Fibroblast of villous mesenchyme (primary cell): Measurements from ENCODE around the gene PAX7. TPM values are rescaled to one million over a fixed set of nuclear protein-coding genes. Genes with fewer than 3 reads are reported as not detected.

Source experiments
- DNase-seq: peaks from one replicate; pipeline ENCODE4 v3.0.0-alpha.2; 2010; ENCODE audit warnings: low read depth
- H3K4me3 ChIP-seq: 2 replicates; pipeline ENCODE4 v1.5.1; 2011; ENCODE audit warnings: low read depth, mild to moderate bottlenecking, low read length
- small RNA-seq: library from RNA; depleted of rRNA; stranded (forward); fragments of <200 nt; gene quantifications from one replicate; pipeline ENCODE3, GENCODE V24; 2012
- total RNA-seq: library from RNA; depleted of rRNA; stranded (reverse); fragments of >200 nt; gene quantifications from 2 replicates; pipeline ENCODE4 v1.2.3, GENCODE V29; 2012
- TF ChIP-seq, protein P1 (sequence below): IDR thresholded peaks from 2 replicates; pipeline ENCODE4 v1.5.1; 2012; ENCODE audit warnings: low read depth, mild to moderate bottlenecking, low read length; ENCODE audit not compliant: insufficient read depth

The PAX7 gene
- total RNA-seq, 1 donor: not detected

DNA sequence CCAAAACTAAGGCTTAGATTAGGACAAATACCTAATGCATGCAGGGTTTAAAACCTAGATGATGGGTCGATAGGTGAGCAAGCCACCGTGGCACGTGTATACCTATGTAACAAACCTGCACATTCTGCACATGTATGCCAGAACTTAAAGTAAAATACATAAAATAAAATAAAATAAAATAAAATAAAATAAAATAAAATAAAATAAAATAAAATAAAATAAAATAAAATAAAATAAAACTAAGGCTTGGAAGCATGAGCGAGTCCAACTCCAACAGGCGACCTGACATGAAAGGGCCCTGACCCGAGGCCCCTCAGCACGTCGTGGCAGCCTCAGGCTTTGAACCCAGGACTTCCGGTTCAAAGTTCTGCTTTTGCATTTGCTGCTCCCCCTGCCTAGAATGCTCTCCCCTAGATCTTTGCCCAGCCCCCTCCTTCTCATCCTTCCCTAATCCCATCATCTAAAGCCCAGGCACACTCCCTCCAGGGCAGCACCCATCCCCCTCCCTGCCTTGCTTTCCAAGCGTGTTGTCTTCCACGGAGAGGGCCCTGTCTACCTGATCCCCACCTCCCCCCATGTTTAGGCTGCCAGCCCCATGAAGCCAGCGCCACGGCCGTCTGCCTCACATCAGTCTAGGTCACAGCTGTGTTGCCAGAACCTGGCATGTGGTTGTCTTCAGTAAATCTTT is 164.5 kb downstream of the PAX7 start:
- DNase-seq: no peak

DNA sequence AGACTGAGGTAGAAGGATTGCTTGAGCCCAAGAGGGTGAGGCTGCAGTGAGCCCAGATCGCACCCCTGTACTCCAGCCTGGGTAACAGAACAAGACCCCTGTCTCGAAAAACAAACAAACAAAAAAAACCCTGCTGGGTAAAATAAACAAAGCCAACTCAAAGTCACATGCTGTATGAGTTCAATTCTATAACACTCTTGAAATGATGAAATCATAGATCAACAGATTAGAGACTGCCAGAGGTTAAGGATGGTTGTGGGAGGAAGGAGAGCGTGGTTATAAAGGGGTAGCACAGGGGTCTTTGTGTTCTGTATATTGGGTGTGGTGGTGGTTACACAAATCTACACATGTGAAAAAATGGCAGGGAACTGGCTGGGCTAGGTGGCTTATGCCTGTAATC is 166.3 kb downstream of the PAX7 start:
- H3K4me3 ChIP-seq: no peak overlapping the region
- TF ChIP-seq, protein P1, sequence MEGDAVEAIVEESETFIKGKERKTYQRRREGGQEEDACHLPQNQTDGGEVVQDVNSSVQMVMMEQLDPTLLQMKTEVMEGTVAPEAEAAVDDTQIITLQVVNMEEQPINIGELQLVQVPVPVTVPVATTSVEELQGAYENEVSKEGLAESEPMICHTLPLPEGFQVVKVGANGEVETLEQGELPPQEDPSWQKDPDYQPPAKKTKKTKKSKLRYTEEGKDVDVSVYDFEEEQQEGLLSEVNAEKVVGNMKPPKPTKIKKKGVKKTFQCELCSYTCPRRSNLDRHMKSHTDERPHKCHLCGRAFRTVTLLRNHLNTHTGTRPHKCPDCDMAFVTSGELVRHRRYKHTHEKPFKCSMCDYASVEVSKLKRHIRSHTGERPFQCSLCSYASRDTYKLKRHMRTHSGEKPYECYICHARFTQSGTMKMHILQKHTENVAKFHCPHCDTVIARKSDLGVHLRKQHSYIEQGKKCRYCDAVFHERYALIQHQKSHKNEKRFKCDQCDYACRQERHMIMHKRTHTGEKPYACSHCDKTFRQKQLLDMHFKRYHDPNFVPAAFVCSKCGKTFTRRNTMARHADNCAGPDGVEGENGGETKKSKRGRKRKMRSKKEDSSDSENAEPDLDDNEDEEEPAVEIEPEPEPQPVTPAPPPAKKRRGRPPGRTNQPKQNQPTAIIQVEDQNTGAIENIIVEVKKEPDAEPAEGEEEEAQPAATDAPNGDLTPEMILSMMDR: no peak
- no peak for DNase-seq

More for the DNA sequence above, 164.5 kb downstream of the PAX7 start:
- H3K4me3 ChIP-seq: no peak overlapping the region
- TF ChIP-seq, protein P1: no peak

Small RNA genes lying within 50 kb of the gene (small RNA-seq; reads per million reads assigned to genes)
- not detected for gene AL031737.1

Other genes starting within 250 kb of the PAX7 start
- not detected in 2 replicates for gene KLHDC7A, start 149.9 kb upstream of the PAX7 start, total RNA-seq
- gene TAS1R2, start 228.8 kb downstream of the PAX7 start, total RNA-seq: not detected in 2 replicates